HG02973 (cell line): Measurements from ENCODE around the gene SPRYD4.

ENCODE experiments used
- ATAC-seq: cut with Tn5 transposase; IDR thresholded peaks from one replicate; pipeline ENCODE4 v1.9.1; 2021; ENCODE audit warnings: moderate library complexity; ENCODE audit not compliant: unreplicated experiment

SPRYD4 gene

GRCh38 chr12:56520506-56520905 is 52.1 kb downstream of the SPRYD4 start:
- no peak for ATAC-seq

GRCh38 chr12:56521209-56521589 is 52.8 kb downstream of the SPRYD4 start:
- ATAC-seq: no peak

- no peak for ATAC-seq
These were observed 53.4 kb downstream of the SPRYD4 start, which contains the start of gene RBMS2 for GRCh38 chr12:56521590-56522371. Gene RBMS2 (plus strand): TSS chr12:56521820. CDS start chr12:56522024, 204 bp downstream.

GRCh38 chr12:56522411-56523193 is 54.2 kb downstream of the SPRYD4 start:
- ATAC-seq: no peak

- no peak for ATAC-seq
These were observed 60.5 kb downstream of the SPRYD4 start for GRCh38 chr12:56528846-56529245.
